Keratinocyte (primary cell): ENCODE results near the gene REL.

Source experiments
- EZH2 ChIP-seq: IDR thresholded peaks from one replicate; pipeline ENCODE4 v1.6.1; 2012; ENCODE audit warnings: inconsistent platforms, mild to moderate bottlenecking, low read length, moderate library complexity
- TF ChIP-seq, protein P1 (sequence below), 3 experiments: IDR thresholded peaks in 1 of 3; conservative IDR thresholded peaks in 1 of 3; optimal IDR thresholded peaks in 1 of 3; 2 replicates in 2 of 3; 3 replicates in 1 of 3; pipeline versions ENCODE3 to v1.5.1; 2011; ENCODE audit warnings: low read length in 3 of 3, mild to moderate bottlenecking in 3 of 3, moderate library complexity in 2 of 3, control low read depth in 1 of 3, inconsistent platforms in 1 of 3; ENCODE audit not compliant: insufficient read depth in 2 of 3; ENCODE audit errors: extremely low read depth in 1 of 3

- TF ChIP-seq, protein P1, sequence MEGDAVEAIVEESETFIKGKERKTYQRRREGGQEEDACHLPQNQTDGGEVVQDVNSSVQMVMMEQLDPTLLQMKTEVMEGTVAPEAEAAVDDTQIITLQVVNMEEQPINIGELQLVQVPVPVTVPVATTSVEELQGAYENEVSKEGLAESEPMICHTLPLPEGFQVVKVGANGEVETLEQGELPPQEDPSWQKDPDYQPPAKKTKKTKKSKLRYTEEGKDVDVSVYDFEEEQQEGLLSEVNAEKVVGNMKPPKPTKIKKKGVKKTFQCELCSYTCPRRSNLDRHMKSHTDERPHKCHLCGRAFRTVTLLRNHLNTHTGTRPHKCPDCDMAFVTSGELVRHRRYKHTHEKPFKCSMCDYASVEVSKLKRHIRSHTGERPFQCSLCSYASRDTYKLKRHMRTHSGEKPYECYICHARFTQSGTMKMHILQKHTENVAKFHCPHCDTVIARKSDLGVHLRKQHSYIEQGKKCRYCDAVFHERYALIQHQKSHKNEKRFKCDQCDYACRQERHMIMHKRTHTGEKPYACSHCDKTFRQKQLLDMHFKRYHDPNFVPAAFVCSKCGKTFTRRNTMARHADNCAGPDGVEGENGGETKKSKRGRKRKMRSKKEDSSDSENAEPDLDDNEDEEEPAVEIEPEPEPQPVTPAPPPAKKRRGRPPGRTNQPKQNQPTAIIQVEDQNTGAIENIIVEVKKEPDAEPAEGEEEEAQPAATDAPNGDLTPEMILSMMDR (optimal IDR thresholded peaks at IDR 0.05 in 1 of 3, IDR thresholded peaks at IDR 0.05 in 1 of 3, conservative IDR thresholded peaks at IDR 0.05 in 1 of 3; ENCODE audit: extremely low read depth in 1 of 3, insufficient read depth in 2 of 3, low read length in 3 of 3) = no peak
- TF ChIP-seq EZH2 = no peak
Measured at GRCh38 chr2:60867007-60867406, 14.4 kb upstream of the REL start.
